NCI-H2171 treated with DMSO at 0.1 percent for 48 hours (cell line): Measurements from ENCODE around the gene AEBP1.
"Not testable (repeated sequence)": the region's sequence is repeated elsewhere in the genome, so short reads cannot be mapped to it uniquely, and the experiment has no call there.

ENCODE experiments used
- DNase-seq: peaks from one replicate; lab custom pipeline; 2025; lab: John Stamatoyannopoulos, UW

The AEBP1 gene

GRCh38 chr7:44117801-44118429 lies 13.8 kb downstream of the AEBP1 start:
- no peak for DNase-seq

- DNase-seq, result no peak
Observed at GRCh38 chr7:44119829-44120380, 15.8 kb downstream of the AEBP1 start.

GRCh38 chr7:44120395-44120794 lies 16.2 kb downstream of the AEBP1 start:
- no peak for DNase-seq

- no peak for DNase-seq
Observed at GRCh38 chr7:44121761-44122420, 17.7 kb downstream of the AEBP1 start.

GRCh38 chr7:44122529-44122928 lies 18.4 kb downstream of the AEBP1 start:
- no peak for DNase-seq

- peak; percentile 96 for DNase-seq
Observed at GRCh38 chr7:44123190-44124003, 19.3 kb downstream of the AEBP1 start, which contains the start of gene POLD2. POLD2 (minus strand) TSS chr7:44123548; CDS start chr7:44122053, 1,495 bp downstream.

GRCh38 chr7:44124822-44125202 lies 20.7 kb downstream of the AEBP1 start:
- no peak for DNase-seq

GRCh38 chr7:44126574-44126973 lies 22.4 kb downstream of the AEBP1 start:
- DNase-seq, result not testable (repeated sequence)

GRCh38 chr7:44127161-44127560 lies 23.0 kb downstream of the AEBP1 start:
- DNase-seq, result peak; percentile 68

GRCh38 chr7:44128721-44129582 lies 24.8 kb downstream of the AEBP1 start:
- DNase-seq, result peak; percentile 80

- DNase-seq, result peak; percentile 49
Observed at GRCh38 chr7:44131173-44132029, 27.3 kb downstream of the AEBP1 start.

- no peak for DNase-seq
Observed at GRCh38 chr7:44132039-44132438, 27.9 kb downstream of the AEBP1 start.

GRCh38 chr7:44133295-44133694 lies 29.1 kb downstream of the AEBP1 start:
- DNase-seq, result no peak

- no peak for DNase-seq
Observed at GRCh38 chr7:44134943-44135628, 30.9 kb downstream of the AEBP1 start.

GRCh38 chr7:44136731-44137130 lies 32.6 kb downstream of the AEBP1 start:
- no peak for DNase-seq

- DNase-seq, result peak; percentile 39
Observed at GRCh38 chr7:44138698-44139097, 34.6 kb downstream of the AEBP1 start.

- DNase-seq, result no peak
Observed at GRCh38 chr7:44139311-44140010, 35.3 kb downstream of the AEBP1 start.

- DNase-seq, result no peak
Observed at GRCh38 chr7:44140341-44140740, 36.2 kb downstream of the AEBP1 start.

GRCh38 chr7:44141221-44141850 lies 37.2 kb downstream of the AEBP1 start, which contains the start of gene MYL7:
MYL7 (minus strand) TSS chr7:44141332; CDS start chr7:44141305, 27 bp downstream.
- DNase-seq, result no peak
